Chondrocyte (in vitro differentiated cells): ENCODE data around the gene ZNF618. TPM values are rescaled to one million over a fixed set of nuclear protein-coding genes. Genes with fewer than 3 reads are reported as not detected.

Experiments used
- DNase-seq: peaks from one replicate; pipeline ENCODE4 v3.0.0; 2021; ENCODE audit warnings: mixed read lengths, low spot score
- H3K27ac Mint-ChIP-seq: one replicate; pipeline ENCODE4 v1.8.0; 2021; ENCODE audit warnings: mild to moderate bottlenecking, moderate library complexity, mixed read lengths; ENCODE audit not compliant: unreplicated experiment
- H3K27me3 Mint-ChIP-seq: 2 replicates; pipeline ENCODE4 v1.8.0; 2021; ENCODE audit warnings: low read depth, mixed read lengths
- H3K36me3 Mint-ChIP-seq: 2 replicates; pipeline ENCODE4 v1.8.0; 2021; ENCODE audit warnings: low read depth, mixed read lengths
- H3K4me1 Mint-ChIP-seq: 2 replicates; pipeline ENCODE4 v1.8.0; 2021; ENCODE audit warnings: low read depth, mild to moderate bottlenecking, mixed read lengths
- H3K4me3 Mint-ChIP-seq: one replicate; pipeline ENCODE4 v1.8.0; 2021; ENCODE audit warnings: mild to moderate bottlenecking, moderate library complexity, mixed read lengths; ENCODE audit not compliant: unreplicated experiment
- H3K9me3 Mint-ChIP-seq: 2 replicates; pipeline ENCODE4 v1.8.0; 2021; ENCODE audit warnings: low read depth, mixed read lengths
- total RNA-seq: library from RNA; stranded (reverse); gene quantifications from 3 replicates; pipeline ENCODE4 v1.2.1, GENCODE V29; 2021
- TF ChIP-seq, protein P1 (sequence below): fragments of 200-600 bp; sonication (generic); IDR thresholded peaks from 2 replicates; pipeline ENCODE4 v1.5.0; 2021; ENCODE audit warnings: antibody characterized with exemption, mild to moderate bottlenecking, moderate library complexity

ZNF618 gene
- total RNA-seq, 1 donor from 2014 or later = 25.5 TPM

DNA sequence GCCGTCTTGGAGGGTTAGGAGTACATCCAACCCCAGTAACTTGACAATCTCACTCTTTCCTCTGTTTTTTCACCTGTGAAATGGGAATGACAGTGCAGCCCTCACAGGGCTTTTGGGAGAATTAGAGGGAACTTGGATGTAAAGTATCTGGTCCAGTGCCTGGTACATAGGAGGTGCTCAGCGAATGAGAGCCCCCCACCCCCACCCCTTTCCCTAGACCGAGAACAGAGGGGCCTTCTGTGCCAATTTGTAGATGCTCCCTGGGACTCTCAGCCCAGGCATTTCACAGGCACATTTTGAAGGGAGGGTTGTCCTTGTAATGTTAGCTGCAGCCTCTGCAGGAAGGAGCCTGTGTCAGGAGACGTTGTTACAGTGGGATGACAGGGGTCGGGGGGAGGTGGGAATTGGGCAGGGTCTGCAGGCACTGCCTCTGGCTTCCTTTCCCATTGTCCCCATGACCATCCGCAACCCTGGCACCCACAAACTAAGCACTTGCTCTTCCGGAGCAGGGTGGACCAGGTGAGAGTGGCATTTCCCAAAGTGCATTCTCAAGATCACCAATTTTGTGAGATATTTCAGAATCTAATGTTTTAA lies 155.0 kb downstream of the ZNF618 start:
- no peaks in the 10 kb centered on the region for H3K9me3 Mint-ChIP-seq
- DNase-seq = no peak
- H3K27ac Mint-ChIP-seq = no peak overlapping the region
- TF ChIP-seq, protein P1, sequence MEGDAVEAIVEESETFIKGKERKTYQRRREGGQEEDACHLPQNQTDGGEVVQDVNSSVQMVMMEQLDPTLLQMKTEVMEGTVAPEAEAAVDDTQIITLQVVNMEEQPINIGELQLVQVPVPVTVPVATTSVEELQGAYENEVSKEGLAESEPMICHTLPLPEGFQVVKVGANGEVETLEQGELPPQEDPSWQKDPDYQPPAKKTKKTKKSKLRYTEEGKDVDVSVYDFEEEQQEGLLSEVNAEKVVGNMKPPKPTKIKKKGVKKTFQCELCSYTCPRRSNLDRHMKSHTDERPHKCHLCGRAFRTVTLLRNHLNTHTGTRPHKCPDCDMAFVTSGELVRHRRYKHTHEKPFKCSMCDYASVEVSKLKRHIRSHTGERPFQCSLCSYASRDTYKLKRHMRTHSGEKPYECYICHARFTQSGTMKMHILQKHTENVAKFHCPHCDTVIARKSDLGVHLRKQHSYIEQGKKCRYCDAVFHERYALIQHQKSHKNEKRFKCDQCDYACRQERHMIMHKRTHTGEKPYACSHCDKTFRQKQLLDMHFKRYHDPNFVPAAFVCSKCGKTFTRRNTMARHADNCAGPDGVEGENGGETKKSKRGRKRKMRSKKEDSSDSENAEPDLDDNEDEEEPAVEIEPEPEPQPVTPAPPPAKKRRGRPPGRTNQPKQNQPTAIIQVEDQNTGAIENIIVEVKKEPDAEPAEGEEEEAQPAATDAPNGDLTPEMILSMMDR = no peak
- H3K4me1 Mint-ChIP-seq = no peaks in the 10 kb centered on the region
- H3K4me3 Mint-ChIP-seq = no peak overlapping the region
- H3K27me3 Mint-ChIP-seq = no peaks in the 10 kb centered on the region
- peaks cover 21% of the 10 kb centered on the region for H3K36me3 Mint-ChIP-seq

DNA sequence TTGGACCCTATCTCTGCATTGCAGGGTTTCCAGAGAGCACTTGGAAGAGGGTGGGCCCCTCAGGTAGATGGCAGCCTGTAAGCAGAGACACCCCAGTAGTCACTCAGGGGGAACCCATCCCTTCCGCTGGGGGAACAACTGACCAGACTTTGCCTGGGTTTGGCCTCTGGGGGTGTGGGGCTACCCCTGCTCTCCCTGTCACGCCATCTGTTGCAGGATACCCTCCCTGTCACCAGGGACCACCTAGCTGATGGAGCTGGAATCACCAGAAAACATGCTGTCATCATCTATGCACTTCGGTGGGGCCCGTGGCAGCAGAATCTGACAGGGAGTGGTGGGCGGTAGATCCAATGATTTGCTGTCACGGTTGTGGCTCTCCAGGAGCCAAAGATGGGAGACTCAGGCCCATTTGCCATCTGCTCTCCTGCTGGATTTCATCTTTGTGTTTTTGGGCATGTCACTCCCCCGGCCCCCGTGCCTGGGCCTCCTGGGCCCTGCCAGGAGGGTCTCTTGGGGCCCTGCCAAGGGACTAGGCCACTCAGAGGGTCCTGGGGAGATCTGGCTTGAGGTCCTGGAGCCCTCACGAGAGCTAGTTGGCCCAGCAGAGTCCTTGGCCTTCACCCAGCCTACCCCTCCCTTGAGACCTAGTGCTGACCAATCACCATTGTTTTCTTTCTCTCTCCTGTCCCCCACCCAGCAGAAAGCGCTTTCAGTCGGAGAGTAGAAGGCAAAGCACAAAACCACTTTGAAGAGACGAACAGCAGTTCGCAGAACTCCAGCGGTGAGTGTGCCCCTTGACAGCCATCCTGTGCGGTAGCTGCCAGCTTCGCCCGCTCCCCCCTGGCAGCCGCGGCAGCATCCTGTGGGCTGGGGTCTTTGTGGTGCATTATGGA lies 156.1 kb downstream of the ZNF618 start:
- TF ChIP-seq, protein P1 = no peak
- H3K36me3 Mint-ChIP-seq = peaks cover 31% of the 10 kb centered on the region
- DNase-seq = no peak
- no peaks in the 10 kb centered on the region for H3K27me3 Mint-ChIP-seq
- H3K4me3 Mint-ChIP-seq = no peak overlapping the region
- no peaks in the 10 kb centered on the region for H3K9me3 Mint-ChIP-seq
- no peak overlapping the region for H3K27ac Mint-ChIP-seq
- no peaks in the 10 kb centered on the region for H3K4me1 Mint-ChIP-seq

DNA sequence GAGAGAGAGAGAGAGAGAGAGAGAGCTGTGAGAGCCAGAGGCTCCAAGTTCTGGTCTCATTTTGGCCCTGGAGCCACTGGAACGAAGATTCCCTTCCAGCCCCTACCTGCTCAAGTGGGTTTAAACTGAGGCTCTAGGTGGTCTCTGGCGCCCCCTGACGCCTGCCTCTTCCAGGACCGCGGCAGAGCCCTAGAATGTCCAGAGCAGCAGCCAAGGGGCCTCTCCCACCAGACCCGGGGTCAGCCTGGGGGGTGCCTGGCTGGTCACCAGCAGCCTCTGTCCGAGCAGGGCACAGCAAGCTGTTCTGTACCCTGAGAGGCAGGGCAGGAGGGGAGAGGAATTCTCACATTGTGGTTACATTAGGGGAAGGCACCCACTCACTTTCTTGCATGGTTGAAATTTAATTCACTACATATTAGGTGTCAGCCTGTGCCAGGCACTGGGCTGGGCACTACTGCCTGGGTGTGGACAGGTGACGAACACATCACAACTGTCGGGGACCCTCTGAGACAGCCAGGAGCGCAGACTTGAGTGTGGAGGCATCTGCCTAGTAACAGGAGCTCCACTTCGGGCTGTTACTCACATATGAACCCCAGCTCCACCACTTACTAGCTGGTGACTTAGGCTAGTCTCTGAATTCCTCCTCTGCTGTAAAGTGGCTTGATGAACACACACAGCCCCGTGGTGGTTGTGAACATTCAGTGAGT lies 157.4 kb downstream of the ZNF618 start:
- Mint-ChIP-seq H3K27ac (no peak overlapping the region), H3K4me1 (no peaks in the 10 kb centered on the region), H3K4me3 (no peak overlapping the region), H3K36me3 (peaks cover 33% of the 10 kb centered on the region), H3K9me3 (no peaks in the 10 kb centered on the region), H3K27me3 (no peaks in the 10 kb centered on the region)
- TF ChIP-seq, protein P1 = peak; percentile 78
- DNase-seq = no peak

DNA sequence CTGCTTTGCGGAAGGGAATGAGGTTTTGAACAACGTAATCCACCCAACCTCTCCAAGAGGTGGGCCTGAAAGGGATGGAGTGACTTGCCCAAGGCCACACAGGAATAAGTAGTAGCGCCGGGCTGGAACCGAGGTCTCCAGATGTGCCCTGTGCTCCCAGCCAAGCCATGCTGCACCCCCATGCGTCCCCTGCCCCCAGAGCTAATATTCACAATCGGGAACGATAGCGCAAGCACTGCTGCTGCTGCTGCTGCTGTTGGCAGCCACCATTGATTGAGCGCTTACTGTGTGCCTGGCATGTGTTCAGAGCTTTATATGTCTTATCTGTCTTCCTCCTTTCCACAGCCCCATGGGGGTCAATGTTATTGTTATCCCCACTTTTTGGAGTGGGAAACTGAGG lies 158.1 kb downstream of the ZNF618 start:
- TF ChIP-seq, protein P1 = no peak
- no peak overlapping the region for H3K4me3 Mint-ChIP-seq
- H3K4me1 Mint-ChIP-seq = no peaks in the 10 kb centered on the region
- peaks cover 29% of the 10 kb centered on the region for H3K36me3 Mint-ChIP-seq
- no peaks in the 10 kb centered on the region for H3K9me3 Mint-ChIP-seq
- no peak for DNase-seq
- H3K27ac Mint-ChIP-seq = no peak overlapping the region
- no peaks in the 10 kb centered on the region for H3K27me3 Mint-ChIP-seq

DNA sequence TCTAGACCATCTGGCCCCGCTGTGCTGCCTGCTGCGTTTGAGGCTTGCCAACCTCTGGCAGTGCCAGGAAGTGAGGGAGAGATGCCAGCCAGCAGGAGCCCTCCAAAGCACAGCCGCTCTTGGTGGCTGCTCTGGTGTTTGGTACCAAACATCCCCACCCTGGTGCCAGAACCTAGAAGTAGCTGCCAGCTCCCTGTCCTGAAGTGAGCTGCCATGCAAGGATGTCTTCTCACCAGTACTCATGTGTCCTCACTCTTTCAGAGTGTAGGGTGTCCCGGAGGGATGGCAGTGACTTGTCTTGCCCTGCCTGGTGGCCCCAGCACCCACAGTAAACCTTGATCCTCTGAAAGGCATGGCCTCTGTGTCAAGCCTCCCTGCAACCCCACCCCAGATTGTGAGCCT lies 158.6 kb downstream of the ZNF618 start:
- Mint-ChIP-seq H3K4me3 (no peak overlapping the region), H3K36me3 (peaks cover 26% of the 10 kb centered on the region), H3K27ac (no peak overlapping the region)

More for the DNA sequence above, 158.6 kb downstream of the ZNF618 start:
- no peaks in the 10 kb centered on the region for H3K4me1 Mint-ChIP-seq
- H3K9me3 Mint-ChIP-seq = no peaks in the 10 kb centered on the region
- TF ChIP-seq, protein P1 = no peak
- DNase-seq = no peak
- no peaks in the 10 kb centered on the region for H3K27me3 Mint-ChIP-seq
